Natural killer cell (primary cell): ENCODE data around the gene RFC1. TPM values are rescaled to one million over a fixed set of nuclear protein-coding genes. Genes with fewer than 3 reads are reported as not detected.

Experiments
- ATAC-seq, 3 donors: fragments of 150-1000 bp in 2 of 3; fragments of 200-7000 bp in 1 of 3; cut with Tn5 transposase; 1 replicate in 1 of 3; 2 replicates in 2 of 3; pipeline ENCODE4 v1.10.0; 2021; ENCODE audit warnings: mild to moderate bottlenecking in 2 of 3, moderate library complexity in 2 of 3
- DNase-seq, 2 donors: peaks; one replicate each; pipeline versions ENCODE4 v3.0.0 to v3.0.0-alpha.2; 2013 to 2021; ENCODE audit warnings: mixed read lengths in 1 of 2
- H3K27ac ChIP-seq: one replicate; pipeline ENCODE4 v1.5.1; 2013; ENCODE audit warnings: mild to moderate bottlenecking, low read length
- H3K27me3 ChIP-seq: one replicate; pipeline ENCODE4 v1.6.1; 2013; ENCODE audit warnings: low read length; ENCODE audit not compliant: control insufficient read depth, insufficient read depth
- H3K36me3 ChIP-seq: one replicate; pipeline ENCODE4 v1.6.1; 2013; ENCODE audit warnings: low read length; ENCODE audit not compliant: control insufficient read depth, insufficient read depth
- H3K4me1 ChIP-seq: one replicate; pipeline ENCODE4 v1.6.1; 2013; ENCODE audit warnings: low read length; ENCODE audit not compliant: control insufficient read depth, insufficient read depth
- H3K4me3 ChIP-seq: one replicate; pipeline ENCODE4 v1.5.1; 2013; ENCODE audit warnings: low read length
- H3K9me3 ChIP-seq: one replicate; pipeline ENCODE4 v1.6.1; 2013; ENCODE audit warnings: low read length; ENCODE audit not compliant: control insufficient read depth, insufficient read depth
- H3K27ac Mint-ChIP-seq, 2 donors: one replicate each; pipeline ENCODE4 v1.8.0; 2022; ENCODE audit warnings: mild to moderate bottlenecking in 2 of 2, mixed read lengths in 2 of 2, moderate library complexity in 1 of 2
- H3K27me3 Mint-ChIP-seq, 2 donors: one replicate each; pipeline ENCODE4 v1.8.0; 2022; ENCODE audit warnings: low read depth in 2 of 2, mixed read lengths in 2 of 2
- H3K36me3 Mint-ChIP-seq: one replicate; pipeline ENCODE4 v1.8.0; 2022; ENCODE audit warnings: mixed read lengths
- H3K4me1 Mint-ChIP-seq, 2 donors: one replicate each; pipeline ENCODE4 v1.8.0; 2022; ENCODE audit warnings: mixed read lengths in 2 of 2
- H3K4me3 Mint-ChIP-seq: one replicate; pipeline ENCODE4 v1.8.0; 2022; ENCODE audit warnings: mild to moderate bottlenecking, moderate library complexity, mixed read lengths
- H3K9me3 Mint-ChIP-seq, 2 donors: one replicate each; pipeline ENCODE4 v1.8.0; 2022; ENCODE audit warnings: mixed read lengths in 2 of 2
- WGBS: methylation state at CpG from one replicate; pipeline ENCODE4 v1.1.7; 2013; ENCODE audit warnings: missing lambda C conversion rate; ENCODE audit not compliant: insufficient coverage; 5-methylcytosine and 5-hydroxymethylcytosine counted together
- intact Hi-C: fragments of 100-400 bp; cut with micrococcal nuclease; formaldehyde crosslinking; loops from one replicate; pipeline ENCODE4 v1.14.2; 2022
- total RNA-seq, 4 donors: library from RNA; stranded (reverse); fragments of 120-200 nt in 1 of 4; gene quantifications; one replicate each; pipeline versions ENCODE4 v1.2.3 to v1.2.4, GENCODE V29; 2013 to 2022
- TF ChIP-seq, protein P1 (sequence below): fragments of 200-600 bp; IDR thresholded peaks from one replicate; pipeline ENCODE4 v1.8.0; 2022; ENCODE audit warnings: antibody characterized with exemption

Gene RFC1
- total RNA-seq, 3 donors from 2014 or later (not counting 1 experiment from before 2014, with no cell fraction given): 74.6 to 103 (median 84.7) TPM

DNA sequence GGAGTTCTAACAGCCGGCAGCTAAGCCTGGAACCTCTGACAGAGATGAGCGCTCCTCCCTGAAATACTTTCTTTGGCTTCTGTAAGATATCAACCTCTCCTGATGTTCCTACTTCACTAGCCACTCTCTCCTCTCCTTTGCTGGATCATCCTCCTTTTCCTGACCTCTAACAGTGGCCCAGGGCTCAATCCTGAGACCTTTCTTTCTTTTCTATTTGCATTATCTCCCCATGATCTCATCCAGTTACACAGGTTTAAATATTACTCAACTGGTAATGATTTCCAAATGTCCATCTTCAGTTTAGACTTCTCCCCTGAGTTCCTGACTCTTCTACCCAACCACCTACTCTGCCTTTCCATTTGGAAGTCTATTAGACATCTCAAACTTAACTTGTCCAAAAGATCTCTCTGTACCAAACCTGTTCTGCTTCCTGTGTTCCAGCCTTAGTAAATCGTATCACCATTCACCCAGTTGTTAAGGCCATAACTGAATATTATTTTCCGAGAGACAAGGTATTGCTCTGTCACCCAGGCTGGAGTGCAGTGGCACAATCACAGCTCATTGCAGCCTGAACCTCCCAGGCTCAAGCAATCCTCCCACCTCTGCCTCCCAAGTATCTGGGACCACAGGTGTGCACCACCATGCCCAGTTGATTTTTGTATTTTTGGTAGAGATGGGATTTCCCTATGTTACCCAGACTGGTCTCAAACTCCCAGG is 41.1 kb downstream of the RFC1 start:
- DNase-seq (no peak), ATAC-seq (no peak)
- Mint-ChIP-seq H3K4me1 (peaks cover 11% of the 10 kb centered on the region in 2 donors), H3K27ac (no peak overlapping the region), H3K4me3 (no peak overlapping the region), H3K36me3 (no peaks in the 10 kb centered on the region), H3K27me3 (no peaks in the 10 kb centered on the region), H3K9me3 (no peaks in the 10 kb centered on the region)
- H3K9me3 ChIP-seq: no peaks in the 10 kb centered on the region
- H3K27me3 ChIP-seq: no peaks in the 10 kb centered on the region
- no peaks in the 10 kb centered on the region for H3K4me1 ChIP-seq
- peaks cover 38% of the 10 kb centered on the region for H3K36me3 ChIP-seq
- H3K27ac ChIP-seq: no peak overlapping the region
- intact Hi-C loops: no loop called here
- TF ChIP-seq, protein P1, sequence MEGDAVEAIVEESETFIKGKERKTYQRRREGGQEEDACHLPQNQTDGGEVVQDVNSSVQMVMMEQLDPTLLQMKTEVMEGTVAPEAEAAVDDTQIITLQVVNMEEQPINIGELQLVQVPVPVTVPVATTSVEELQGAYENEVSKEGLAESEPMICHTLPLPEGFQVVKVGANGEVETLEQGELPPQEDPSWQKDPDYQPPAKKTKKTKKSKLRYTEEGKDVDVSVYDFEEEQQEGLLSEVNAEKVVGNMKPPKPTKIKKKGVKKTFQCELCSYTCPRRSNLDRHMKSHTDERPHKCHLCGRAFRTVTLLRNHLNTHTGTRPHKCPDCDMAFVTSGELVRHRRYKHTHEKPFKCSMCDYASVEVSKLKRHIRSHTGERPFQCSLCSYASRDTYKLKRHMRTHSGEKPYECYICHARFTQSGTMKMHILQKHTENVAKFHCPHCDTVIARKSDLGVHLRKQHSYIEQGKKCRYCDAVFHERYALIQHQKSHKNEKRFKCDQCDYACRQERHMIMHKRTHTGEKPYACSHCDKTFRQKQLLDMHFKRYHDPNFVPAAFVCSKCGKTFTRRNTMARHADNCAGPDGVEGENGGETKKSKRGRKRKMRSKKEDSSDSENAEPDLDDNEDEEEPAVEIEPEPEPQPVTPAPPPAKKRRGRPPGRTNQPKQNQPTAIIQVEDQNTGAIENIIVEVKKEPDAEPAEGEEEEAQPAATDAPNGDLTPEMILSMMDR: no peak
- WGBS: 84% methylated on average over 4 of the region's 4 CpGs
- H3K4me3 ChIP-seq: no peak overlapping the region

DNA sequence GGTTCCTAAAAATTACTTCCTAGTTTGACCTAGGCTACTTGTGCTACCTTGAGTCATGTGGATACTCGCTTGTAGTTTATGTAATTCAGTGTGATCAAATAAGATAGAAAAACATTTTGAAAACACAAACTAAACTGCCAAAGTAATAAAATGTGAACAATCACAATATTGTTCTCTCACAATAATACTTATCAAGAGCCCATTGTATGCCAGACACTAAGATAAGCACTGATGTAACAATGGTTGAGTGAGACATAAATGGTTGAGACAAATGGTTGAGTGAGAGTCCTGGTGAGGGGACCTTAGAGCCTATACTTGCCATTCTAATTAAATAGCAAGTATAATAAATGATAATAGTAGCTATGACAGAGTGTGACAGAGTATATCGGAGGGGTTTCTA is 41.7 kb downstream of the RFC1 start:
- no peaks in the 10 kb centered on the region for H3K27me3 Mint-ChIP-seq
- peaks cover 10 to 11% of the 10 kb centered on the region in 2 donors for H3K4me1 Mint-ChIP-seq
- Histone ChIP-seq H3K4me1 (no peaks in the 10 kb centered on the region), H3K27me3 (no peaks in the 10 kb centered on the region), H3K4me3 (no peak overlapping the region), H3K36me3 (peaks cover 41% of the 10 kb centered on the region), H3K9me3 (no peaks in the 10 kb centered on the region), H3K27ac (no peak overlapping the region)
- no peak overlapping the region for H3K27ac Mint-ChIP-seq
- no peak overlapping the region for H3K4me3 Mint-ChIP-seq
- ATAC-seq (no peak), DNase-seq (no peak)
- TF ChIP-seq, protein P1: no peak
- H3K36me3 Mint-ChIP-seq: no peaks in the 10 kb centered on the region
- WGBS: 100% methylated on average over 1 of the region's 2 CpGs
- intact Hi-C loops: no loop called here
- no peaks in the 10 kb centered on the region for H3K9me3 Mint-ChIP-seq

DNA sequence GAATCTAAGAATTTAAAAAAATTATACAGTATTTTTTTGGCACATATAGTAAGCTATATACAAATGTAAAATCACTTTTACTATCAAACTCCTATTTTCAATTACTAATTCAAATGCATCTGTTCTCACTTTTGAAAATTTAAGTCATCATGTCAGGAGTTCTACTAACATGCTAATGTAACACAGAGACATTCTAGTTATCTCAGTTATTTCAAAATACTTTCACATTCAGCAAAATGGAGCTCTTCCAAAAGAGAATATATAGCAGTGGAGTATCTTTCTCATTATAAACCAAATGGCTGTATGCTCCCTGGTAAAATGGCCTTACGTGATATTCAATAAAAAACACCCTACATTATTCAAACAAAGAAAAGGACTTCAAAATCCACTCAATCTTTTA is 42.3 kb downstream of the RFC1 start:
- intact Hi-C loops: no loop called here
- H3K27me3 Mint-ChIP-seq: no peaks in the 10 kb centered on the region
- no peaks in the 10 kb centered on the region for H3K36me3 Mint-ChIP-seq
- no peaks in the 10 kb centered on the region for H3K9me3 ChIP-seq
- no peak overlapping the region for H3K27ac Mint-ChIP-seq
- H3K27ac ChIP-seq: no peak overlapping the region
- H3K4me3 Mint-ChIP-seq: no peak overlapping the region
- no peaks in the 10 kb centered on the region for H3K27me3 ChIP-seq
- peaks cover 46% of the 10 kb centered on the region for H3K36me3 ChIP-seq
- ATAC-seq: no peak
- no peaks in the 10 kb centered on the region for H3K9me3 Mint-ChIP-seq
- DNase-seq: no peak
- peaks cover 10 to 11% of the 10 kb centered on the region in 2 donors for H3K4me1 Mint-ChIP-seq
- TF ChIP-seq, protein P1: no peak
- no peaks in the 10 kb centered on the region for H3K4me1 ChIP-seq
- no peak overlapping the region for H3K4me3 ChIP-seq
- no CpG with 5 or more reads among the region's 1 CpG for WGBS
